Prostate gland (tissue), 2 donors: ENCODE measurements around the gene POU3F1. TPM values are rescaled to one million over a fixed set of nuclear protein-coding genes. Genes with fewer than 3 reads are reported as not detected.

Experiments
- DNase-seq: peaks from one replicate; pipeline ENCODE4 v3.0.0-alpha.2; 2019; ENCODE audit warnings: low spot score
- H3K27ac ChIP-seq, 2 donors: fragments of 200-600 bp; sonication (generic); 2 replicates each; pipeline ENCODE4 v1.5.1; 2017 to 2019
- H3K27me3 ChIP-seq: fragments of 200-600 bp; sonication (generic); replicated peaks from 2 replicates; pipeline ENCODE4 v1.5.1; 2019; ENCODE audit not compliant: insufficient read depth
- H3K36me3 ChIP-seq, 2 donors: fragments of 200-600 bp; sonication (generic); 1 replicate in 1 of 2; 2 replicates in 1 of 2; pipeline versions ENCODE4 v1.5.1 to v1.8.1; 2017 to 2019
- H3K4me1 ChIP-seq: fragments of 200-600 bp; sonication (generic); replicated peaks from 2 replicates; pipeline ENCODE4 v1.5.1; 2019
- H3K4me3 ChIP-seq, 2 donors: fragments of 200-600 bp; sonication (generic); 2 replicates each; pipeline ENCODE4 v1.5.1; 2017 to 2019
- H3K9me3 ChIP-seq: fragments of 200-600 bp; sonication (generic); 2 replicates; pipeline ENCODE4 v1.5.1; 2017
- POLR2A ChIP-seq: fragments of 450-650 bp; IDR thresholded peaks from one replicate; pipeline ENCODE4 v1.6.1; 2016; ENCODE audit warnings: antibody characterized with exemption, mild to moderate bottlenecking
- POLR2AphosphoS5 ChIP-seq: sonication (generic); formaldehyde crosslinking; IDR thresholded peaks from one replicate; pipeline ENCODE4 v1.6.1; 2017; ENCODE audit warnings: antibody characterized with exemption
- WGBS: methylation state at CpG from one replicate; pipeline ENCODE4 v1.1.5; 2018; 5-methylcytosine and 5-hydroxymethylcytosine counted together
- intact Hi-C: fragments of 100-400 bp; cut with DNase I; formaldehyde crosslinking; loops from one replicate; pipeline ENCODE4 v1.14.2; 2022
- total RNA-seq, 2 donors: library from RNA; depleted of rRNA; stranded (reverse); fragments of >200 nt; gene quantifications; one replicate each; pipeline ENCODE4 v1.1.0, GENCODE V29; 2016
- TF ChIP-seq, protein P1 (sequence below), 4 experiments: fragments of 200-600 bp in 2 of 4; fragments of 450-650 bp in 2 of 4; sonication (generic) in 2 of 4; IDR thresholded peaks; 1 replicate in 3 of 4; 2 replicates in 1 of 4; pipeline ENCODE4 v1.5.1; 2016 to 2019; ENCODE audit warnings: antibody characterized with exemption in 4 of 4, mild to moderate bottlenecking in 2 of 4, moderate library complexity in 2 of 4

The POU3F1 gene
- total RNA-seq, 2 donors from 2014 or later: 0.09 to 3.4 TPM

DNA sequence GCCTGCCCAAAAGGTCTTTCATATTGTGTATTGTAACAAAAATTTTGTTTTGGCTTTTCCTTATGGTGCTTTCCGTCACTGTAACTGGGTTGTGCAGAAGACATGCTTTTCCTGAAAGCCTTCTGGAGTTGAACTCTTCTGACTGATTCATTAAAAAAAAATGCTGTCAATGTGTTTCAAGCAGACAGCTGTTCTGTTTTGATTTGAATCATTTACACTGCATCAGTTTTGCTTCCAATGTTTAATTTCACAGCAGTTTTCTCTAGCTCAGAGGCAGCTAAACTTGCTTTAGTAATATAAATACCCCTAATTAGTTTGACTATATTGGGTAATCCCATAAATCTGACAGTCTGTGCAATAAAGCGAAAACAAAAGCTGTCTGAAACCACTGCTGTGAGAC, 26.2 kb downstream of the POU3F1 start:
- H3K27ac ChIP-seq: no peak overlapping the region
- intact Hi-C loops: no loop called here
- no peak for DNase-seq
- H3K4me1 ChIP-seq: no peaks in the 10 kb centered on the region
- no peak for TF ChIP-seq POLR2A
- no peak for TF ChIP-seq POLR2AphosphoS5
- TF ChIP-seq, protein P1, sequence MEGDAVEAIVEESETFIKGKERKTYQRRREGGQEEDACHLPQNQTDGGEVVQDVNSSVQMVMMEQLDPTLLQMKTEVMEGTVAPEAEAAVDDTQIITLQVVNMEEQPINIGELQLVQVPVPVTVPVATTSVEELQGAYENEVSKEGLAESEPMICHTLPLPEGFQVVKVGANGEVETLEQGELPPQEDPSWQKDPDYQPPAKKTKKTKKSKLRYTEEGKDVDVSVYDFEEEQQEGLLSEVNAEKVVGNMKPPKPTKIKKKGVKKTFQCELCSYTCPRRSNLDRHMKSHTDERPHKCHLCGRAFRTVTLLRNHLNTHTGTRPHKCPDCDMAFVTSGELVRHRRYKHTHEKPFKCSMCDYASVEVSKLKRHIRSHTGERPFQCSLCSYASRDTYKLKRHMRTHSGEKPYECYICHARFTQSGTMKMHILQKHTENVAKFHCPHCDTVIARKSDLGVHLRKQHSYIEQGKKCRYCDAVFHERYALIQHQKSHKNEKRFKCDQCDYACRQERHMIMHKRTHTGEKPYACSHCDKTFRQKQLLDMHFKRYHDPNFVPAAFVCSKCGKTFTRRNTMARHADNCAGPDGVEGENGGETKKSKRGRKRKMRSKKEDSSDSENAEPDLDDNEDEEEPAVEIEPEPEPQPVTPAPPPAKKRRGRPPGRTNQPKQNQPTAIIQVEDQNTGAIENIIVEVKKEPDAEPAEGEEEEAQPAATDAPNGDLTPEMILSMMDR (IDR thresholded peaks at IDR 0.05): no peak
- 95% methylated on average over 2 of the region's 2 CpGs for WGBS
- H3K9me3 ChIP-seq: no peaks in the 10 kb centered on the region
- H3K4me3 ChIP-seq: no peak overlapping the region
- H3K27me3 ChIP-seq: no peaks in the 10 kb centered on the region
- peaks cover 4 to 13% of the 10 kb centered on the region in 2 donors for H3K36me3 ChIP-seq

DNA sequence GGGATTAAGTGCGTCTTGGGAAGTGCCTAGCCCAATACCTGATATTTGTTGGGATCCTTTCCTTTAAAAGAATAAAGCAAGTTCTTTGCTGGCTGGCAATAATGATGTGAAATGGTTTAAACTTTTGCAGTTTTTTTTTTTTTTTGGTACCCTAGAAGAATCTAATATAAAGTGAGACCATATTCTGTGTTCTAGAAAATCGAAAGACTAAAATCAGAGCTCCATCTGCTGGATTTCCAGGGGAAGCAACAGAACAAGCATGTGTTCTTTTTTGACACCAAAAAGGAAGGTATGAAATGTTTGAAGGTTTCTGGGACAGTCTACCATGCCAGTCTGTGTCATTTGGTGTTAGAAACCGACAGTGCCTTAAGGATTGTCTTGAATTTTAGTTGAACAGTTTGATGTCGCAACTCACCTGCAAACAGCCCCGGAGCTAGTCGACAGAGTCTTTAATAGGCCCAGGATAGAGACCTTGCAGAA, 27.7 kb downstream of the POU3F1 start:
- no peak for DNase-seq
- TF ChIP-seq, protein P1 (IDR thresholded peaks at IDR 0.05): peak in 3 of 4 experiments; percentile 18 to 44 (median 42)
- TF ChIP-seq POLR2AphosphoS5: no peak
- no peaks in the 10 kb centered on the region for H3K9me3 ChIP-seq
- 71% methylated on average over 6 of the region's 6 CpGs for whole genome bisulfite sequencing
- no peak overlapping the region for H3K4me3 ChIP-seq
- H3K36me3 ChIP-seq: peaks cover 4 to 8% of the 10 kb centered on the region in 2 donors
- no peak overlapping the region for H3K27ac ChIP-seq
- intact Hi-C loops: no loop called here
- no peaks in the 10 kb centered on the region for H3K27me3 ChIP-seq
- H3K4me1 ChIP-seq: peaks cover 2% of the 10 kb centered on the region

DNA sequence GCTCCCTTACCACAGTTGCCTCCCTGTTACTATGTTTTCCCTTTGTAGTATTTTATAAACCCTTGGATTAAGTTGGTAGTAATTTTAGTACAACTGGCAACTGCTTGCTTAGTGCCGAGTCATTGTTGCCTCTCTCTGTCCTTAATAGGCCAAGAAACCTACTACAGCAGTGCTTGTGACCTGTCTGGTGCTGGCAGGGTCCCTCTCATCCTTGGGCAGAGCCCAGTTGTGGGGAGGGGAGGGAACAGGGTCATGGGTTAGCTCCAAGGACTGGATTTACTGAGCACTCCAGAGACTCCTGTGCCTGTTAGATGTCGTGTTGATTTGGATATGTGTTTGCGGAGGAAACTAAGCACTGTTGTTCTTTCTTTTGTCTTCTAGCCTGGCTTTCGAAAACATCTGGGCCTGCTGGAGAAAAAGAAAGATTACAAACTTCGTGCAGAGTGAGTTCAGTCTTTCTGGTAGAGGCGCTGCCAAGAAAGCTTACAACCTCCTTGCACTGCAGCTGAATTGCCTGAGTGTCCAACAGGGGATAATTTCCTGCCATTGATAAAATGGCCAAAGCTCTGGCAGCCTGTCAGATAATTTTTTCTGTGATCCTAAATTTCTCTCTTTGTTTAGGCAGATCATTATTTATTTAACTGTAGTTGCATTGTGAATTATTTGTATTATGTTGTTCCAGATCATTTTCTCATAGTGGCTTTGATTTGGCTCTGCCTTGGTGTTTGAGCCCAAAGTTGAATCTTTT, 30.4 kb downstream of the POU3F1 start:
- intact Hi-C loops: no loop called here
- TF ChIP-seq, protein P1 (IDR thresholded peaks at IDR 0.05): no peak
- no peak for TF ChIP-seq POLR2A
- TF ChIP-seq POLR2AphosphoS5: peak; percentile 49
- no peak overlapping the region for H3K27ac ChIP-seq
- H3K9me3 ChIP-seq: no peaks in the 10 kb centered on the region
- 58% methylated on average over 6 of the region's 6 CpGs for WGBS
- DNase-seq: no peak
- peaks cover 11% of the 10 kb centered on the region for H3K4me1 ChIP-seq
- no peaks in the 10 kb centered on the region for H3K27me3 ChIP-seq
- H3K36me3 ChIP-seq: peaks cover 4 to 5% of the 10 kb centered on the region in 2 donors
- H3K4me3 ChIP-seq: no peak overlapping the region

DNA sequence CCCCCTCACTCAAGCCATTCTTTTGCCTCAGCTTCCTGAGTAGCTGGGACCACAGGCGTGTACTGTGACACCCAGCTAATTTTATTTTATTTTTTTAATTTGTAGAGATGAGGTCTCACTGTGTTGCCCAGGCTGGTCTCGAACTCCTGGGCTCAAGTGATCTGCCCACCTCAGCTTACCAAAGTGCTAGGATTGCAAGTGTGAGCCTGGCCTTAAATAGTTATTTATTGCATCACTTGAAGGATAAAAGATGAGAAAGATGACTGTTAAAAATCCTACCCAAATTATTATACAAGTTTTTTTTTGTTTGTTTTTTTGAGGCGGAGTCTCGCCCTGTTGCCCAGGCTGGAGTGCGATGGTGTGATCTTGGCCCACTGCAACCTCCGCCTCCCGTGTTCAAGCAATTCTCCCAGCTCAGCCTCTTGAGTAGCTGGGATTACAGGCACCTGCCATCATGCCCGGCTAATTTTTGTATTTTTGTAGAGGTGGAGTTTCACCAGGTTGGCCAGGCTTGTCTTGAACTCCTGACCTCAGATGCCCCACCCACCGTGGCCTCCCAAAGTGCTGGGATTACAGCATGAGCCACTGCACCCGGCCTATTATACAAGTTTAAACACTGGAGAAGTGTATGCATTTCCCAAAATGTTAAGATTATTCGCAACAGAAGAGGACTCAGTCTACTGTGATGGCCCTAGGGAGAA, 31.7 kb downstream of the POU3F1 start:
- peak overlapping the region in 1 of 2 donors; percentile 34 for H3K27ac ChIP-seq
- H3K4me1 ChIP-seq: peaks cover 11% of the 10 kb centered on the region
- intact Hi-C loops: no loop called here
- TF ChIP-seq, protein P1 (IDR thresholded peaks at IDR 0.05): no peak
- TF ChIP-seq POLR2AphosphoS5 (no peak), POLR2A (no peak)
- no peak overlapping the region for H3K4me3 ChIP-seq
- H3K36me3 ChIP-seq: peaks cover 1 to 5% of the 10 kb centered on the region in 2 donors
- WGBS: 88% methylated on average over 11 of the region's 11 CpGs
- DNase-seq: no peak
- H3K27me3 ChIP-seq: no peaks in the 10 kb centered on the region
- H3K9me3 ChIP-seq: no peaks in the 10 kb centered on the region
